Activated B cell treated with CpG ODN at 0.5 μM for 24 hours (primary cell): Measurements from ENCODE around the gene HDAC9. TPM values are rescaled to one million over a fixed set of nuclear protein-coding genes. Genes with fewer than 3 reads are reported as not detected.

ENCODE experiments used
- ATAC-seq: fragments of 200-7000 bp; cut with Tn5 transposase; one replicate; pipeline ENCODE4 v1.10.0; 2021; ENCODE audit warnings: low read depth, mild to moderate bottlenecking, moderate library complexity
- CTCF ChIA-PET: fragments of 350-600 bp; sonication (Branson Sonifier 250); formaldehyde crosslinking; loops from one replicate; lab custom pipeline; 2021; ENCODE audit warnings: antibody characterized with exemption; lab: Charles Lee
- POLR2A ChIA-PET: fragments of 350-600 bp; sonication (Branson Sonifier 250); formaldehyde crosslinking; loops from one replicate; lab custom pipeline; 2021; ENCODE audit warnings: antibody characterized with exemption; lab: Charles Lee
- DNase-seq: peaks from one replicate; pipeline ENCODE4 v3.0.0; 2022
- H3K27ac Mint-ChIP-seq: one replicate; pipeline ENCODE4 v1.8.0; 2020; ENCODE audit warnings: mixed read lengths
- H3K27me3 Mint-ChIP-seq: one replicate; pipeline ENCODE4 v1.8.0; 2021; ENCODE audit warnings: mixed read lengths
- H3K36me3 Mint-ChIP-seq: one replicate; pipeline ENCODE4 v1.8.0; 2021; ENCODE audit warnings: low read depth, mixed read lengths
- H3K4me1 Mint-ChIP-seq: one replicate; pipeline ENCODE4 v1.8.0; 2021; ENCODE audit warnings: mixed read lengths
- H3K4me3 Mint-ChIP-seq: one replicate; pipeline ENCODE4 v1.8.0; 2020; ENCODE audit warnings: mild to moderate bottlenecking, mixed read lengths
- H3K9me3 Mint-ChIP-seq: one replicate; pipeline ENCODE4 v1.8.0; 2020; ENCODE audit warnings: mixed read lengths
- intact Hi-C: fragments of 100-400 bp; cut with micrococcal nuclease; formaldehyde crosslinking; loops from one replicate; pipeline ENCODE4 v1.15.1; 2024
- total RNA-seq: library from RNA; stranded (reverse); gene quantifications from 2 replicates; pipeline ENCODE4 v1.2.3, GENCODE V29; 2022
- TF ChIP-seq, protein P1 (sequence below): fragments of 200-600 bp; IDR thresholded peaks from one replicate; pipeline ENCODE4 v1.8.0; 2022; ENCODE audit warnings: antibody characterized with exemption, mild to moderate bottlenecking

Gene HDAC9
- total RNA-seq, 1 donor from 2014 or later = 149 TPM

DNA sequence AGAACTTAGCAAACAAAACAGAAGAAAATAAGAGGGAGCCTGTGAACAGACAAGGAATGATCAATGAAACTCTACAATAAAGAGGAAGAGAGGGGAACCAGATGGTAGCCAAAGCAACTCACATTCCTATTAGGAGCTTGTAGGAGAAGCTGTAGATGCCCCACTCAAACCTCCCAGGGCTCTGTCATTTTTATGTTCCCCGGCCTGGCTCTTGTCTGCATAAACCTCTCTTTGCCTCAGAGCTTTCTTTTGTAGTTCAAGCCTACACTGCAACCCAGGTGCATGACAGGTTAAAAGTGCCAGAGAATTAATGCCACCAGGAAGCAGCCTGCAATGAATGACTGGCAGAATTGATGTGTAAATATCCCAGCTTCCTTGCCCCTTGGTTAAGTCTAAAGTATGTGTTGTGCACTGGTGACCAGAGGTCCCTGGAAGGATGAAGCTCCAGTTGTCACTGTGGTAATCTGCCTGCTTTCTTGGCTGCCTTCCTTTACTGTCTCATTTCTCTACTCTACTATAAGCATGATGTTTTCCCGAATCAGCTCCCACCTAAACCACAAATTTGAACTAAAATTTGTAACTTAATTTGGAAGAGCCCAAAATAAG, 40.4 kb downstream of the HDAC9 start:
- TF ChIP-seq, protein P1, sequence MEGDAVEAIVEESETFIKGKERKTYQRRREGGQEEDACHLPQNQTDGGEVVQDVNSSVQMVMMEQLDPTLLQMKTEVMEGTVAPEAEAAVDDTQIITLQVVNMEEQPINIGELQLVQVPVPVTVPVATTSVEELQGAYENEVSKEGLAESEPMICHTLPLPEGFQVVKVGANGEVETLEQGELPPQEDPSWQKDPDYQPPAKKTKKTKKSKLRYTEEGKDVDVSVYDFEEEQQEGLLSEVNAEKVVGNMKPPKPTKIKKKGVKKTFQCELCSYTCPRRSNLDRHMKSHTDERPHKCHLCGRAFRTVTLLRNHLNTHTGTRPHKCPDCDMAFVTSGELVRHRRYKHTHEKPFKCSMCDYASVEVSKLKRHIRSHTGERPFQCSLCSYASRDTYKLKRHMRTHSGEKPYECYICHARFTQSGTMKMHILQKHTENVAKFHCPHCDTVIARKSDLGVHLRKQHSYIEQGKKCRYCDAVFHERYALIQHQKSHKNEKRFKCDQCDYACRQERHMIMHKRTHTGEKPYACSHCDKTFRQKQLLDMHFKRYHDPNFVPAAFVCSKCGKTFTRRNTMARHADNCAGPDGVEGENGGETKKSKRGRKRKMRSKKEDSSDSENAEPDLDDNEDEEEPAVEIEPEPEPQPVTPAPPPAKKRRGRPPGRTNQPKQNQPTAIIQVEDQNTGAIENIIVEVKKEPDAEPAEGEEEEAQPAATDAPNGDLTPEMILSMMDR = no peak
- no peak for DNase-seq
- Mint-ChIP-seq H3K36me3 (peaks cover 8% of the 10 kb centered on the region), H3K27me3 (no peaks in the 10 kb centered on the region), H3K4me1 (peaks cover 83% of the 10 kb centered on the region), H3K4me3 (peak overlapping the region; percentile 1), H3K9me3 (no peaks in the 10 kb centered on the region), H3K27ac (peak overlapping the region; percentile 68)
- no peak for ATAC-seq
- intact Hi-C loops = no loop called here
- ChIA-PET POLR2A (interaction anchor here (0.8 to 2.5 kb wide), 6 partner anchors 12 to 40 kb away, joined by 3 to 8 read pairs (median 5); partner anchors contain the start of gene HDAC9), CTCF (interaction anchor here (1.6 to 2.7 kb wide), 2 partner anchors 34 to 178 kb away, joined by 3 to 8 read pairs; no protein-coding TSS in a partner anchor)

- Mint-ChIP-seq H3K4me3 (no peak overlapping the region), H3K4me1 (peaks cover 84% of the 10 kb centered on the region), H3K9me3 (no peaks in the 10 kb centered on the region), H3K36me3 (peaks cover 12% of the 10 kb centered on the region), H3K27me3 (no peaks in the 10 kb centered on the region), H3K27ac (peak overlapping the region; percentile 68)
- TF ChIP-seq, protein P1 = no peak
- intact Hi-C loops = no loop called here
- DNase-seq (no peak), ATAC-seq (no peak)
- ChIA-PET CTCF (interaction anchor here (1.6 to 2.7 kb wide), 2 partner anchors 34 to 178 kb away, joined by 3 to 8 read pairs; no protein-coding TSS in a partner anchor), POLR2A (interaction anchor here (0.9 to 2.5 kb wide), 5 partner anchors 11 to 35 kb away, joined by 3 to 8 read pairs (median 7); no protein-coding TSS in a partner anchor)
These were observed 40.9 kb downstream of the HDAC9 start for GRCh38 chr7:18536486-18536885.

DNA sequence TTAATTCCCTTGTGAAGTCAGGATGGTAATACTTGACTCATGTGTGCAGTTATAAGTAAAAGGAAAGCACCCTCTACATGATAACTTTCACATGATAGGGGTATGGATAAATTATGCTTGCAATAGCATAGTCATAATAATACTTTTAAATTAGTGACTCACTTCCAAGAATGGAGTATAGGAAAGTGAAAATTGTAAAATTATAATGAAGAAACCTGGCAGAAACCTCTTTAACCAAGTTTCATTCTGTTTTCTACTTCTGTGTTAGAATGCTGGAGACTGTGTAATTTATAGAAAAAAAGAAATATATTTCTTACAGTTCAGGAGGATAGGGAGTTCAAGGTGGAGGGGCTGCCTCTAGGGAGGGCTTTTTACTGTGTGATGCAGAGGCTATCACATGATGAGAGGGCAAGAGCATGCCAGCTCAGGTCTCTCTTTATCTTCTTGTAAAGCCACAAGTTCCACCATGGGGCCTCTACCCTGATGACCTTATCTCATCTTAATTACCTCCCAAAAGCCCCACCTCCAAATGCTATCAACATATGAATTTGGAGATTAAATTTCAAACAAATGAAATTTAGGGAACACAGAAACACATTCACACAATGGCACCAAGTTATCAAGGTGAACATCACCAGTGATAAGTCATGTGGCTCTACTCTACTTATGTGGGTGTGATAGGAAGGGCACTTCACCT, 43.2 kb downstream of the HDAC9 start:
- POLR2A ChIA-PET = interaction anchor here (0.7 to 2.1 kb wide), 5 partner anchors 13 to 44 kb away, joined by 3 to 15 read pairs (median 5); no protein-coding TSS in a partner anchor
- Mint-ChIP-seq H3K27ac (peak overlapping the region; percentile 76), H3K36me3 (peaks cover 21% of the 10 kb centered on the region), H3K4me3 (peak overlapping the region; percentile 30), H3K9me3 (no peaks in the 10 kb centered on the region), H3K27me3 (no peaks in the 10 kb centered on the region), H3K4me1 (peaks cover 74% of the 10 kb centered on the region)
- CTCF ChIA-PET = interaction anchor here (0.9 to 1.0 kb wide), 2 partner anchors 24 to 51 kb away, joined by 3 to 4 read pairs; no protein-coding TSS in a partner anchor
- intact Hi-C loops = loop anchor here (1.0 to 2.0 kb wide), 3 partner anchors 9 to 30 kb away; no protein-coding TSS in a partner anchor
- no peak for DNase-seq
- TF ChIP-seq, protein P1 = no peak
- ATAC-seq = peak; percentile 70

DNA sequence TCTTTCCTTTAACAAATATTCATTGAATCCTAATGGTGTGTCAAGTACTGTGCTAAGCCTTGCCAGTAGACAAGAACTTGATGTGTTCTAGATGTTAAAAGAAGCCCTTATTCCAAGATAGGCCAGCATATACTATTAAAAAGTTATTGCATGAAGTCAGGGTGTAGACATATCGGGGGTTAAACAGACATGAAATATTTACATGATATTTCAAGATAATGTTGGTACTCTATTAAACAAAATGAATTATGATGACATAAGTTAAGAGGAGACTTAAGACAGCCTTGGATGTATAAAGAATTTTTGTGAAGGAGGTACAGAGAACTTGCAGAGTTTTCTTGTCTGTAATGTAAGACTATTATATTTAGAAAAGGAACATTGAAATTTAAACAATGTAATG, 44.8 kb downstream of the HDAC9 start:
- H3K9me3 Mint-ChIP-seq = no peaks in the 10 kb centered on the region
- CTCF ChIA-PET = no interaction called here
- intact Hi-C loops = loop anchor here (1.0 kb wide), 1 partner anchor 12 kb away; no protein-coding TSS in a partner anchor
- H3K36me3 Mint-ChIP-seq = peaks cover 31% of the 10 kb centered on the region
- ATAC-seq (no peak), DNase-seq (no peak)
- POLR2A ChIA-PET = interaction anchor here (0.6 kb wide), 2 partner anchors 32 to 54 kb away, joined by 4 to 5 read pairs; no protein-coding TSS in a partner anchor
- H3K4me1 Mint-ChIP-seq = peaks cover 66% of the 10 kb centered on the region
- TF ChIP-seq, protein P1 = no peak
- H3K27me3 Mint-ChIP-seq = no peaks in the 10 kb centered on the region
- H3K27ac Mint-ChIP-seq = peak overlapping the region; percentile 21
- no peak overlapping the region for H3K4me3 Mint-ChIP-seq
